GM19467 (cell line): ENCODE results near the gene DTX3.
"Not testable (repeated sequence)": the region's sequence is repeated elsewhere in the genome, so short reads cannot be mapped to it uniquely, and the experiment has no call there.

Experiments
- ATAC-seq: cut with Tn5 transposase; IDR thresholded peaks from one replicate; pipeline ENCODE4 v1.9.1; 2021; ENCODE audit warnings: mild to moderate bottlenecking, moderate library complexity; ENCODE audit not compliant: unreplicated experiment

DTX3 gene

GRCh38 chr12:57606821-57607220 is 2.2 kb downstream of the DTX3 start:
- no peak for ATAC-seq

GRCh38 chr12:57607958-57608663 is 3.5 kb downstream of the DTX3 start:
- no peak for ATAC-seq

GRCh38 chr12:57609101-57609780 is 4.6 kb downstream of the DTX3 start:
- ATAC-seq: no peak

- no peak for ATAC-seq
Measured at GRCh38 chr12:57609781-57610553, 5.3 kb downstream of the DTX3 start.

- ATAC-seq: no peak
Measured at GRCh38 chr12:57610554-57611107, 6.0 kb downstream of the DTX3 start.

GRCh38 chr12:57611108-57611826 is 6.6 kb downstream of the DTX3 start, which contains the start of gene ARHGEF25:
TSS of gene ARHGEF25 (plus strand) at chr12:57611435. CDS start at chr12:57611895, 460 bp downstream.
- ATAC-seq: no peak

GRCh38 chr12:57611827-57612710 is 7.4 kb downstream of the DTX3 start:
- ATAC-seq: no peak

- no peak for ATAC-seq
Measured at GRCh38 chr12:57612711-57613426, 8.2 kb downstream of the DTX3 start.

- ATAC-seq: no peak
Measured at GRCh38 chr12:57613427-57614109, 8.9 kb downstream of the DTX3 start.

GRCh38 chr12:57614178-57614947 is 9.7 kb downstream of the DTX3 start:
- ATAC-seq: no peak

- no peak for ATAC-seq
Measured at GRCh38 chr12:57614948-57615500, 10.4 kb downstream of the DTX3 start.

- ATAC-seq: no peak
Measured at GRCh38 chr12:57615637-57616036, 11.0 kb downstream of the DTX3 start.

- no peak for ATAC-seq
Measured at GRCh38 chr12:57616383-57617101, 11.9 kb downstream of the DTX3 start.

GRCh38 chr12:57617942-57618341 is 13.3 kb downstream of the DTX3 start:
- no peak for ATAC-seq

- ATAC-seq: not testable (repeated sequence)
Measured at GRCh38 chr12:57618431-57618830, 13.8 kb downstream of the DTX3 start.

- ATAC-seq: no peak
Measured at GRCh38 chr12:57618966-57619433, 14.4 kb downstream of the DTX3 start.
